Fibroblast of lung (primary cell): ENCODE data around the gene FMR1.

ENCODE experiments used
- CTCF ChIP-seq, 2 donors: IDR thresholded peaks in 1 of 2; conservative IDR thresholded peaks in 1 of 2; 1 replicate in 1 of 2; 2 replicates in 1 of 2; pipeline ENCODE4 v1.5.1; 2011 to 2012; ENCODE audit warnings: low read length in 2 of 2, control low read depth in 1 of 2, inconsistent platforms in 1 of 2, low read depth in 1 of 2, mild to moderate bottlenecking in 1 of 2
- EZH2 ChIP-seq: IDR thresholded peaks from 2 replicates; pipeline ENCODE4 v1.5.1; 2012; ENCODE audit warnings: low read length, control low read depth, mild to moderate bottlenecking; ENCODE audit errors: missing control alignments

DNA sequence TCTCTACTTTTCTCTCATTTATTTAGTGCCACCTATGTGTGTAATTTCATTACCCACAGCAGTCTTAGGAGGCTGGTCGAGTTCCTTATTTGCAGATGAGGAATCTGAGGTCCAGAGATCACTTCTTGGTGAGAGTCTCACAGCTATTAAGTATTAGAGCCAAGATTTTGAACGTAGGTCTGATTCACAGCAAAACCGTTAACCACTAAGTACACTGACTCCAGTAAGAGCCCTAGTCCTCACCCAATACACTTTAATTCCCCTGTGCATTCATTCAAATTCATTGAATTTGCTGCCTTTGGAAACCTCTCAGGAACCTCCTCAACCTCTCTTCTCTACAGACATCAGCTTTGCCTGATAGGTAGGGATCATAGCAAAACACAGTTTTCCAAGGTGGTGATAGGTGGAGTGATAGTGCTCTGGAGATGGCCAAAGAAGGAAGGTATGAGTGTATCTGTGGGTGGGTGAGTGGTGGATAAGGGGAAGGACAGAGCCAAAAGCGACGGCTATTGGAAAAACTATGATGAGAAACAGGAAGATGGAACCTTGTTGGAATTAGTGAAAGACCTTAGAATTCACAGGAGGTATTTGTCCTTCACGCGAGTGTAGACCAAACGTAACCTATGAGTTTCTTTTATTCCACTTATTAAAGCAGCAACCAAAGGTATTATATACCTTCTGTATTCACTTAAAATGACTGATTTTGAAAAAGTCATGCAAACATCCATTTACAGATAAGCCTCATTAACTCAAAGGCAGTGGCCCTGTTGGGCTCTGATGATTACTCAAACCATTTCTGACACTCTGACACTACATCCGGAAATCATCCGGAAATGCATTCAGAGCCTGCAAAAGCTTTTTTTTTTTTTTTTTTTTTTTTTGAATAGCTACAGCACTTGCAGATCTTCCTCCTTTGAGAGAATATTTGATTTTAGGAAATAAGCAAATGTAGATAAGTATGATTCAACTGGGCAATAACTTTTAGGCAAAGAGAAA is 6.3 kb downstream of the FMR1 start:
- no peak for TF ChIP-seq EZH2
- no peak for TF ChIP-seq CTCF (conservative IDR thresholded peaks at IDR 0.05 in 1 of 2, IDR thresholded peaks at IDR 0.05 in 1 of 2; ENCODE audit: low read depth in 1 of 2, low read length in 2 of 2)
